ENCODE results near the gene TLX3.

DNA sequence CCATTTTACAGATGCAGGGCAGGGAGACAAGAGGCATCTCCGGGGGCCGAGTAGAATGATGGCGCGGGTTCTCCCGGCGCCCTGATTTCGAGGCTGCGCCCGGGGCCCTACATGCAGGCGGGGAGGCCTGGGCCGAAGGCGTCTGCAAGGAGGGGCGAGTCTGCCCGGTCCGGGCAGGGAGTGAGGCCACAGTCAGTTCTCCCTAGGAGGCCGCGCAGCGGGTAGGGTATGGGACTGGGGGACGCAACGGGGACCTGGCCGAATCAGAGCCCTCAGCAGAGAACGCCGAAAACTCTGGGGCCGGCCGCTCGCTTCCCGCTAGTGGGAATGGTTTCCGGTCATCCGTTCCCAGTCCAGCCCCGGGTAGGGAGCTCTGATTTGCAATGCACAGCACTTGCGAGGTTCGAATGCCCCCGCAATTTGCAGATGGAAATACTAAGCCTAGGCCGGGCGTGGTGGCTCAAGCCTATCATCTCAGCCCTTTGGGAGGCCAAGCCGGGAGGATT, 6.4 kb downstream of the TLX3 start:
- TF ChIP-seq CTCF (IDR thresholded peaks at IDR 0.05) (no peak), POLR2A (IDR thresholded peaks at IDR 0.05) (no peak), POLR2AphosphoS5 (IDR thresholded peaks at IDR 0.05) (no peak)
